Suprapubic skin (tissue), 3 donors: ENCODE measurements around the gene SPOCK1.

ENCODE experiments used
- POLR2A ChIP-seq, 2 donors: fragments of 450-650 bp; IDR thresholded peaks; one replicate each; pipeline ENCODE4 v1.6.1; 2017; ENCODE audit warnings: antibody characterized with exemption in 2 of 2, mild to moderate bottlenecking in 2 of 2, moderate library complexity in 2 of 2
- TF ChIP-seq, protein P1 (sequence below), 2 donors: fragments of 200-600 bp in 1 of 2; fragments of 450-650 bp in 1 of 2; sonication (generic) in 1 of 2; IDR thresholded peaks; one replicate each; pipeline ENCODE4 v1.5.1; 2016 to 2019; ENCODE audit warnings: antibody characterized with exemption in 2 of 2, mild to moderate bottlenecking in 1 of 2, moderate library complexity in 1 of 2

- TF ChIP-seq POLR2A (IDR thresholded peaks at IDR 0.05) = no peak
- TF ChIP-seq, protein P1, sequence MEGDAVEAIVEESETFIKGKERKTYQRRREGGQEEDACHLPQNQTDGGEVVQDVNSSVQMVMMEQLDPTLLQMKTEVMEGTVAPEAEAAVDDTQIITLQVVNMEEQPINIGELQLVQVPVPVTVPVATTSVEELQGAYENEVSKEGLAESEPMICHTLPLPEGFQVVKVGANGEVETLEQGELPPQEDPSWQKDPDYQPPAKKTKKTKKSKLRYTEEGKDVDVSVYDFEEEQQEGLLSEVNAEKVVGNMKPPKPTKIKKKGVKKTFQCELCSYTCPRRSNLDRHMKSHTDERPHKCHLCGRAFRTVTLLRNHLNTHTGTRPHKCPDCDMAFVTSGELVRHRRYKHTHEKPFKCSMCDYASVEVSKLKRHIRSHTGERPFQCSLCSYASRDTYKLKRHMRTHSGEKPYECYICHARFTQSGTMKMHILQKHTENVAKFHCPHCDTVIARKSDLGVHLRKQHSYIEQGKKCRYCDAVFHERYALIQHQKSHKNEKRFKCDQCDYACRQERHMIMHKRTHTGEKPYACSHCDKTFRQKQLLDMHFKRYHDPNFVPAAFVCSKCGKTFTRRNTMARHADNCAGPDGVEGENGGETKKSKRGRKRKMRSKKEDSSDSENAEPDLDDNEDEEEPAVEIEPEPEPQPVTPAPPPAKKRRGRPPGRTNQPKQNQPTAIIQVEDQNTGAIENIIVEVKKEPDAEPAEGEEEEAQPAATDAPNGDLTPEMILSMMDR (IDR thresholded peaks at IDR 0.05) = no peak
These were observed 10.6 kb downstream of the SPOCK1 start for GRCh38 chr5:137488516-137488915.
